Measurements from ENCODE around the gene SRD5A1.

The SRD5A1 gene

DNA sequence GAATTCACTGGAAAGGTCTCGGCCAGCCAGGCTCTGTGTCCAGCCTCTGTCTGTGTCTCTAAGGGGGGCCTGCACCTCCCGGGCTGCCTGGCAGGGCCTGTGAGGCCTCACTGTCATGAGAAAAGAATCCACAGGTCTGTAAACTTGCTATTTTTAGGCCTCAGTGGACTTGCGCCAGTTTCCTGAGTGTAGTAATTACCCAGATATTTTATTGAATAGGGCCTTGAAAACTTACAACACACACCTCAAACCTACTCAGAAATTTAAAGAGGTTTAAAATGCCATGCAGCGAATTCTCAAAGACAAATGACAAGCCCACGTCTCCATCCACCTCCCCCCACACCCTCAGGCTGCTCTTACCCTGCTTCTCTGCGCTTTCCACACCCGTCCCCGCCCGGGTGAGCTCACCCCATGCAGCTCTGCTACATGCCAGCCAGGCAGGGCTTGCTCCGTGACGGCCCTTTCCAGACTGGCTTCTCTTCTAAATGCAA is 71.2 kb downstream of the SRD5A1 start:
- no peak overlapping the region for H3K4me3 ChIP-seq (ENCODE audit: insufficient read length, low read depth)
- H3K36me3 ChIP-seq (ENCODE audit: insufficient read depth, insufficient read length, low read length): no peaks in the 10 kb centered on the region
- no peaks in the 10 kb centered on the region for H3K9me3 ChIP-seq (ENCODE audit: insufficient read depth, low read length)
- peaks cover 11% of the 10 kb centered on the region for H3K4me1 ChIP-seq (ENCODE audit: insufficient read depth, insufficient read length)
- no peaks in the 10 kb centered on the region for H3K27me3 ChIP-seq (ENCODE audit: insufficient read depth, insufficient read length)
- H3K9ac ChIP-seq (ENCODE audit: insufficient read length, low read depth): no peak overlapping the region
- TF ChIP-seq YY1 (IDR thresholded peaks at IDR 0.05; ENCODE audit: insufficient read depth, insufficient read length) (no peak), SUZ12 (IDR thresholded peaks at IDR 0.05; ENCODE audit: extremely low read depth, insufficient read depth, insufficient read length) (no peak), ZNF274 (IDR thresholded peaks at IDR 0.05; ENCODE audit: low read depth, low read length) (no peak)
- DNase-seq (ENCODE audit: low read depth, low spot score): no peak

DNA sequence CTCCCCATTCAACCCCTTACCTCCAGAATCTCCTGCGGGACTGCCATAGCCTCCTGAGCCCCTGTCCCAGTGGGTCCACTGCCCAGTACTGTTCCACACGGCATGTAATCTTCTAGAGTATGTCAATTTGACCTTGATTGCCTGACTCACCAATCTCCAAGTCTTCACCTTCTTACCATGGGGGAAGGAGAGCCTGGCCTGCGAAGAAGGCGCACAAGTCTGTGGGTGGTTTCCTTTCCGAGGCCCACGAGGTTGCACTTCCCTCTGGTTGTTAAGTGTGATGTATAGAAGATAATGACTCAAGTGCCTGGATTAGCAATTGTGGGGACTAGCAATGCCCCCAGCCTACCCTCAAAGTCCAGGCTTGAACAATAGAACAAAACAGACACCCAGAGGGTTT is 71.8 kb downstream of the SRD5A1 start:
- Histone ChIP-seq H3K4me1 (ENCODE audit: insufficient read depth, insufficient read length) (peaks cover 11% of the 10 kb centered on the region), H3K4me3 (ENCODE audit: insufficient read length, low read depth) (no peak overlapping the region), H3K9me3 (ENCODE audit: insufficient read depth, low read length) (no peaks in the 10 kb centered on the region), H3K36me3 (ENCODE audit: insufficient read depth, insufficient read length, low read length) (no peaks in the 10 kb centered on the region), H3K27me3 (ENCODE audit: insufficient read depth, insufficient read length) (no peaks in the 10 kb centered on the region), H3K9ac (ENCODE audit: insufficient read length, low read depth) (no peak overlapping the region)
- no peak for TF ChIP-seq ZNF274 (IDR thresholded peaks at IDR 0.05; ENCODE audit: low read depth, low read length)
- no peak for TF ChIP-seq SUZ12 (IDR thresholded peaks at IDR 0.05; ENCODE audit: extremely low read depth, insufficient read depth, insufficient read length)
- TF ChIP-seq YY1 (IDR thresholded peaks at IDR 0.05; ENCODE audit: insufficient read depth, insufficient read length): no peak
- no peak for DNase-seq (ENCODE audit: low read depth, low spot score)

DNA sequence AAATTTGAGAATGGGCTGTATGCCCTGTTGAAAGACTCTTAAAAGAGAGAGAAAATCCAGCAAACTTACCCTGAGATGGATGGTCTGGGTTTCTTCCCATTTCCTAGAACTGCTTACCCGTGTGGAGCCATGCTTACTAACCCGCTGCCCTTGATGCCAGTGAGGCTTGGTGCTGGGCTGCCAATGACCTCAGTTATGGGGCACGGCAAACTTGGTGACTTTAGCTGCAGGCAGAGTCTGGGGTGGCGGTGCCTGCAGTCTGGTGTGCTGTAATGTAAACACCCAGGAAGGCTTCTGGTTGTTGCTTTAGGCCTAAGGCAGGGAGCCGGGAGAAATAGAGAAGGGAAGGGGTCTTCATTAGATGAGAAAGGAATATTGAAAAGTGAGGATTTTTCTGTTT is 72.7 kb downstream of the SRD5A1 start:
- peaks cover 5% of the 10 kb centered on the region for H3K27me3 ChIP-seq (ENCODE audit: insufficient read depth, insufficient read length)
- no peaks in the 10 kb centered on the region for H3K9me3 ChIP-seq (ENCODE audit: insufficient read depth, low read length)
- H3K4me3 ChIP-seq (ENCODE audit: insufficient read length, low read depth): no peak overlapping the region
- no peaks in the 10 kb centered on the region for H3K36me3 ChIP-seq (ENCODE audit: insufficient read depth, insufficient read length, low read length)
- H3K4me1 ChIP-seq (ENCODE audit: insufficient read depth, insufficient read length): peaks cover 7% of the 10 kb centered on the region
- DNase-seq (ENCODE audit: low read depth, low spot score): no peak
- no peak for TF ChIP-seq ZNF274 (IDR thresholded peaks at IDR 0.05; ENCODE audit: low read depth, low read length)
- no peak overlapping the region for H3K9ac ChIP-seq (ENCODE audit: insufficient read length, low read depth)

DNA sequence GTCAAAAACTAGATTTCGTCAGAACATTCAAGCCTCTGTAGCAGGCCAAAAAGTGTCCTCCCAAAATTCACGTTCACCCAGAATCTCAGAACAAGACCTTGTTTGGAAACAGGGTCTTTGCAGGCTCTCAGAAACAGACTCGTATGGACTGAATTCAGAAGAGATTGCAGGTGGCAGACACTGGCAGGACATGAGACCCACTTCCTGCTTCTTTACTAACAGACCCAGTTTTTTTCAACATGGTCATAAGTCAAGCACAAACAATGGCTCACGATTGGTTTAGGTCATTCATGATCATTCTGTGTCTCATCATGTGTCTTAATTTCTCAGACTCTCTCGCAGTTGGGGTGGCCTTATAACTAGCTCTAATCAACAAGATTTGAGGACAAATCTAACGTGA is 74.6 kb downstream of the SRD5A1 start:
- Histone ChIP-seq H3K9me3 (ENCODE audit: insufficient read depth, low read length) (no peaks in the 10 kb centered on the region), H3K9ac (ENCODE audit: insufficient read length, low read depth) (no peak overlapping the region), H3K4me3 (ENCODE audit: insufficient read length, low read depth) (no peak overlapping the region), H3K27me3 (ENCODE audit: insufficient read depth, insufficient read length) (peaks cover 10% of the 10 kb centered on the region), H3K4me1 (ENCODE audit: insufficient read depth, insufficient read length) (peaks cover 3% of the 10 kb centered on the region), H3K36me3 (ENCODE audit: insufficient read depth, insufficient read length, low read length) (no peaks in the 10 kb centered on the region)
- no peak for DNase-seq (ENCODE audit: low read depth, low spot score)
- no peak for TF ChIP-seq YY1 (IDR thresholded peaks at IDR 0.05; ENCODE audit: insufficient read depth, insufficient read length)

DNA sequence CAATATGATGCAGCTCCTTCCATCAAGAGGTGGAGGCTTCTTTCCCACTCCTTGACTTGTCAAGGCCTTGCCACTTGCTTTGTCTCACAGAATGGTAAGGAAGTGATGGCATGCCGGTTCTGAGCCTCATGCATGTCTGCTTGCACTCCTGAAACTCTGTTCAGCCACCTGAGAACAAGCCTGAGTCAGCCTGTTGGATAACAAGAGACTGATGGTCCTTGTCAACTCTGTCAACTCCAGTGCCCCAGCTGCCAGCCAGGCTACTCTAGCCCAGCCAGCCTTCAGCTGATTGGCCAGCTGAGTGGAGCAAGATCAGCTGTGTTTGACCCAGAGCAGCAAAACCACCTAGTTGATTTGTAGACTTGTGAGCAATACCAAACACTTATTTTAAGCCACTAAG is 75.6 kb downstream of the SRD5A1 start:
- no peaks in the 10 kb centered on the region for H3K36me3 ChIP-seq (ENCODE audit: insufficient read depth, insufficient read length, low read length)
- no peaks in the 10 kb centered on the region for H3K9me3 ChIP-seq (ENCODE audit: insufficient read depth, low read length)
- no peak overlapping the region for H3K9ac ChIP-seq (ENCODE audit: insufficient read length, low read depth)
- peaks cover 3% of the 10 kb centered on the region for H3K4me1 ChIP-seq (ENCODE audit: insufficient read depth, insufficient read length)
- TF ChIP-seq YY1 (IDR thresholded peaks at IDR 0.05; ENCODE audit: insufficient read depth, insufficient read length) (no peak), SUZ12 (IDR thresholded peaks at IDR 0.05; ENCODE audit: extremely low read depth, insufficient read depth, insufficient read length) (no peak), ZNF274 (IDR thresholded peaks at IDR 0.05; ENCODE audit: low read depth, low read length) (no peak)
- no peak overlapping the region for H3K4me3 ChIP-seq (ENCODE audit: insufficient read length, low read depth)
- H3K27me3 ChIP-seq (ENCODE audit: insufficient read depth, insufficient read length): peaks cover 10% of the 10 kb centered on the region
- DNase-seq (ENCODE audit: low read depth, low spot score): no peak

DNA sequence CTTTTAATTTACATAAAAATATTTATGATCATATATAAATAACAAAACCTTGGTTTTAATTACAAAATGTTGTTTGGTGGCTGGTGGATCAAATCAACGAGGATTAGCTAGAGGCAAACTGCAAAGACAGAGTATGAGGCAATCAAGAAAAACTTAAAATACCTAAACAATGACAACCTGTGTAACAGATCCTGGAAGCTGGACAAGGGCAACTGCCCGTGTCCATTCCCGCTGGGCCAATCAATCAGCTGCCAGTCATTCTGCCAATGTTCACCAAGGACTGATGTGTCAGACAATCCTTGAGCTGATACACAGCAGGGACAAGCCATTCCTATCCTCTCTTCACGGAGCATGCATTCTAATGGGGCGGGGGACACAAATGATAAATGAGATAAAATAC is 76.8 kb downstream of the SRD5A1 start:
- TF ChIP-seq ZNF274 (IDR thresholded peaks at IDR 0.05; ENCODE audit: low read depth, low read length): no peak
- TF ChIP-seq YY1 (IDR thresholded peaks at IDR 0.05; ENCODE audit: insufficient read depth, insufficient read length): no peak
- TF ChIP-seq SUZ12 (IDR thresholded peaks at IDR 0.05; ENCODE audit: extremely low read depth, insufficient read depth, insufficient read length): no peak
- Histone ChIP-seq H3K9ac (ENCODE audit: insufficient read length, low read depth) (no peak overlapping the region), H3K9me3 (ENCODE audit: insufficient read depth, low read length) (no peaks in the 10 kb centered on the region), H3K27me3 (ENCODE audit: insufficient read depth, insufficient read length) (peaks cover 10% of the 10 kb centered on the region), H3K4me1 (ENCODE audit: insufficient read depth, insufficient read length) (no peaks in the 10 kb centered on the region), H3K4me3 (ENCODE audit: insufficient read length, low read depth) (no peak overlapping the region), H3K36me3 (ENCODE audit: insufficient read depth, insufficient read length, low read length) (no peaks in the 10 kb centered on the region)
- no peak for DNase-seq (ENCODE audit: low read depth, low spot score)

DNA sequence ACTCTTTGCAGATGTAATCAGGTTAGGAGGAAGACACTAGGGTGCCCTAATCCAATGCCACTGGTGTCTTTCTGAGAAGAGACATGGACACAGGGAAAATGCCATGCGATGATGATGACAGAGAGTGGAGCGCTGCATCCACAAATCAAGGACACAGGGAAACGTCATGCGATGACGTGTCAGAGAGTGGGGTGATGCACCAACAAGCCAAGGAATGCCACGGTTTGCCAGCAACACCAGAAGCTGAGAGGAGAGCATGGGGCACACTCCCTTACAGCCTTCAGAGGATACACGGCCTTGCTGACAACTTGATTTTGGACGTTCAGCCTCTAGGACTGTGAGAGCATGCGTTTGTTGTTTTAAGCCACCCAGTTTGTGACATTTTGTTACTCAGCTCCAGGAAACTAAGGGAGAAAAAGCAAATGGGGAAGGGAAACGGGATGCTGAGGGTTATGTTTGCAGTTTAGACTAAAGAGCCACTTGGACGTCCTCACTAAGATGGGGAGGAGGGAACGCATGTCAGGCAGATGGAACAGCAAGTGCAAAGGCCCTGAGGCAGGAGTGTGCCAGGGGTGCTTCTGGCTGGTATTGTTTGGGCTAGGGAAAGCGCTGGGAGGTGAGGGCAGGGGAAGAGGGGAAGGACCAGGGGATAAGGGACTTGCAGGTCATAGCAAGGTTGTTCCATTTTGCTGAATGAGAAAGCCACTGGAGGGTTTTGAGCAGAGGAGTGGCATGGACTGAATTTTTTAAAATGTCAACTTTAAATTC is 77.5 kb downstream of the SRD5A1 start:
- peaks cover 4% of the 10 kb centered on the region for H3K36me3 ChIP-seq (ENCODE audit: insufficient read depth, insufficient read length, low read length)
- H3K9ac ChIP-seq (ENCODE audit: insufficient read length, low read depth): no peak overlapping the region
- TF ChIP-seq ZNF274 (IDR thresholded peaks at IDR 0.05; ENCODE audit: low read depth, low read length) (no peak), YY1 (IDR thresholded peaks at IDR 0.05; ENCODE audit: insufficient read depth, insufficient read length) (no peak), SUZ12 (IDR thresholded peaks at IDR 0.05; ENCODE audit: extremely low read depth, insufficient read depth, insufficient read length) (no peak)
- H3K27me3 ChIP-seq (ENCODE audit: insufficient read depth, insufficient read length): peaks cover 10% of the 10 kb centered on the region
- H3K4me1 ChIP-seq (ENCODE audit: insufficient read depth, insufficient read length): no peaks in the 10 kb centered on the region
- H3K9me3 ChIP-seq (ENCODE audit: insufficient read depth, low read length): no peaks in the 10 kb centered on the region
- no peak overlapping the region for H3K4me3 ChIP-seq (ENCODE audit: insufficient read length, low read depth)
- no peak for DNase-seq (ENCODE audit: low read depth, low spot score)
